Measurements from ENCODE around the gene PTPRN. TPM values are rescaled to one million over a fixed set of nuclear protein-coding genes. Genes with fewer than 3 reads are reported as not detected.

PTPRN gene
- total RNA-seq, 1 donor from 2014 or later = 0.75 TPM

GRCh38 chr2:219292616-219293015 is 16.6 kb downstream of the PTPRN start:
- no peak overlapping the region for H3K4me3 ChIP-seq (ENCODE audit: low read depth, low read length)
- TF ChIP-seq CTCF (conservative IDR thresholded peaks at IDR 0.05; ENCODE audit: low read depth, low read length) = no peak
- no peak for DNase-seq (ENCODE audit: low read depth)

- no peak for DNase-seq (ENCODE audit: low read depth)
- no peak overlapping the region for H3K4me3 ChIP-seq (ENCODE audit: low read depth, low read length)
- TF ChIP-seq CTCF (conservative IDR thresholded peaks at IDR 0.05; ENCODE audit: low read depth, low read length) = no peak
Observed at GRCh38 chr2:219291910-219292490, 17.2 kb downstream of the PTPRN start.

- no peak for TF ChIP-seq CTCF (conservative IDR thresholded peaks at IDR 0.05; ENCODE audit: low read depth, low read length)
- no peak overlapping the region for H3K4me3 ChIP-seq (ENCODE audit: low read depth, low read length)
Observed at GRCh38 chr2:219291394-219291793, 17.8 kb downstream of the PTPRN start.

GRCh38 chr2:219290381-219291171 is 18.6 kb downstream of the PTPRN start:
- no peak for TF ChIP-seq CTCF (conservative IDR thresholded peaks at IDR 0.05; ENCODE audit: low read depth, low read length)
- DNase-seq (ENCODE audit: low read depth) = no peak
- no peak overlapping the region for H3K4me3 ChIP-seq (ENCODE audit: low read depth, low read length)

More at GRCh38 chr2:219291394-219291793, 17.8 kb downstream of the PTPRN start:
- DNase-seq (ENCODE audit: low read depth) = no peak

- no peak for TF ChIP-seq CTCF (conservative IDR thresholded peaks at IDR 0.05; ENCODE audit: low read depth, low read length)
- DNase-seq (ENCODE audit: low read depth) = no peak
- H3K4me3 ChIP-seq (ENCODE audit: low read depth, low read length) = no peak overlapping the region
Observed at GRCh38 chr2:219289537-219290361, 19.5 kb downstream of the PTPRN start.

- no peak for DNase-seq (ENCODE audit: low read depth)
- no peak for TF ChIP-seq CTCF (conservative IDR thresholded peaks at IDR 0.05; ENCODE audit: low read depth, low read length)
- H3K4me3 ChIP-seq (ENCODE audit: low read depth, low read length) = no peak overlapping the region
Observed at GRCh38 chr2:219289195-219289536, 20.0 kb downstream of the PTPRN start.
